Progenitor cell of endocrine pancreas (in vitro differentiated cells): ENCODE results near the gene UBE2L3. TPM values are rescaled to one million over a fixed set of nuclear protein-coding genes. Genes with fewer than 3 reads are reported as not detected.
A peak's percentile ranks its signal among the peaks of the same experiment; 100 is the strongest.

Experiments
- DNase-seq: peaks from one replicate; pipeline ENCODE4 v3.0.0; 2021; ENCODE audit warnings: low spot score; ENCODE audit not compliant: unreplicated experiment
- H3K27ac Mint-ChIP-seq: 2 replicates; pipeline ENCODE4 v1.8.0; 2021; ENCODE audit warnings: mild to moderate bottlenecking, moderate library complexity, mixed read lengths
- H3K27me3 Mint-ChIP-seq: 2 replicates; pipeline ENCODE4 v1.8.0; 2021; ENCODE audit warnings: mixed read lengths
- H3K36me3 Mint-ChIP-seq: 2 replicates; pipeline ENCODE4 v1.8.0; 2022; ENCODE audit warnings: mixed read lengths; ENCODE audit not compliant: insufficient read depth
- H3K4me1 Mint-ChIP-seq: 2 replicates; pipeline ENCODE4 v1.8.0; 2021; ENCODE audit warnings: low read depth, mixed read lengths
- H3K4me3 Mint-ChIP-seq: 2 replicates; pipeline ENCODE4 v1.8.0; 2021; ENCODE audit warnings: low read depth, mild to moderate bottlenecking, moderate library complexity, mixed read lengths
- H3K9me3 Mint-ChIP-seq: 2 replicates; pipeline ENCODE4 v1.8.0; 2021; ENCODE audit warnings: low read depth, mixed read lengths
- total RNA-seq: library from RNA; stranded (reverse); gene quantifications from 2 replicates; pipeline ENCODE4 v1.2.1, GENCODE V29; 2021
- TF ChIP-seq, protein P1 (sequence below): fragments of 200-600 bp; sonication (generic); IDR thresholded peaks from one replicate; pipeline ENCODE4 v1.5.0; 2021; ENCODE audit warnings: antibody characterized with exemption, mild to moderate bottlenecking; ENCODE audit not compliant: unreplicated experiment

The UBE2L3 gene
- total RNA-seq, 1 donor from 2014 or later: 67.4 TPM

DNA sequence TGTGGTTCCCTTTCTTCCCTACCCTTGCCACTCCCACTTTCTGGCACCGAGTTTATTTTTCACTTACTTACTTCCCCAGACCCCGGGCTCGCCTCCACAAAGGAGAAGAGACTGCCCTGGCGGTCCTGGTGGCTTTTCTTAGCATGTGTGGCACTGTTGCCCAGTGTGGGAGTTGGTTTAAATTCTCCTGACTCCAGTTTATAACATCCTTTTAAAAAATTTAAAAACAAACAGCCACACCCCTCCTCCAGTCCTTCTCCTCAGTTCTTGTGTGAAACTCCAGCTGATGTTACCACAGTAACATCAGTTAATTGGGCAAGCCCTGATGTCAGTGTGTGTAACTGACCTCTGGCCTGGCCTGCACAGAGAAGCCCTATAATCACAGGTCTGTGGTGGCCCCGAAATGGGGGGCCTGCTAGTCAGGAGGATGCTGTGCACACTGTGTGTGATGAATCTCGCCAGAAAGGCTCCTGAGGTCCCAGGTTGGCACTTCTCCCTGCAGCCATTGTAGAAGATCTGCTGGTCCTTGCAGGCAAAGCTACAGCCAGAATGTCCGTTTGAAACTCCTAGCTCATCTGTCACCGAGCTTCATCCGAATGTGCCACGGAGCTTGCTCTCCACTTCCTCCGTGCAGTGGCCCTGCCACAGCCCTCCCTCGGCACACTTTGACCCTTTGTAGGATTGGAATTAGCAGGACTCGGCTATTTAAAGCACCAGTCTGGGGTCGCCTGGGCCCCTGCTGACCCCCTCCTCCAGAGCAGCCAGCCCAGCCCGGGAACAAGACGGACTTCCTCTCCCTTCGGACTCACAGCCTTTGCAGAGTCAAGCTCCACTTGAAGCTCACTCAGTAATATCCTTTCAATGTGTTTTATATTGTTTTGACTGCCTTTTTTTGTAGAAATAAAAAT, 54.8 kb downstream of the UBE2L3 start:
- DNase-seq: no peak
- Mint-ChIP-seq H3K9me3 (no peaks in the 10 kb centered on the region), H3K4me3 (no peak overlapping the region), H3K36me3 (peaks cover 9% of the 10 kb centered on the region), H3K27ac (peak overlapping the region; percentile 64), H3K4me1 (no peaks in the 10 kb centered on the region), H3K27me3 (no peaks in the 10 kb centered on the region)
- TF ChIP-seq, protein P1, sequence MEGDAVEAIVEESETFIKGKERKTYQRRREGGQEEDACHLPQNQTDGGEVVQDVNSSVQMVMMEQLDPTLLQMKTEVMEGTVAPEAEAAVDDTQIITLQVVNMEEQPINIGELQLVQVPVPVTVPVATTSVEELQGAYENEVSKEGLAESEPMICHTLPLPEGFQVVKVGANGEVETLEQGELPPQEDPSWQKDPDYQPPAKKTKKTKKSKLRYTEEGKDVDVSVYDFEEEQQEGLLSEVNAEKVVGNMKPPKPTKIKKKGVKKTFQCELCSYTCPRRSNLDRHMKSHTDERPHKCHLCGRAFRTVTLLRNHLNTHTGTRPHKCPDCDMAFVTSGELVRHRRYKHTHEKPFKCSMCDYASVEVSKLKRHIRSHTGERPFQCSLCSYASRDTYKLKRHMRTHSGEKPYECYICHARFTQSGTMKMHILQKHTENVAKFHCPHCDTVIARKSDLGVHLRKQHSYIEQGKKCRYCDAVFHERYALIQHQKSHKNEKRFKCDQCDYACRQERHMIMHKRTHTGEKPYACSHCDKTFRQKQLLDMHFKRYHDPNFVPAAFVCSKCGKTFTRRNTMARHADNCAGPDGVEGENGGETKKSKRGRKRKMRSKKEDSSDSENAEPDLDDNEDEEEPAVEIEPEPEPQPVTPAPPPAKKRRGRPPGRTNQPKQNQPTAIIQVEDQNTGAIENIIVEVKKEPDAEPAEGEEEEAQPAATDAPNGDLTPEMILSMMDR: no peak

DNA sequence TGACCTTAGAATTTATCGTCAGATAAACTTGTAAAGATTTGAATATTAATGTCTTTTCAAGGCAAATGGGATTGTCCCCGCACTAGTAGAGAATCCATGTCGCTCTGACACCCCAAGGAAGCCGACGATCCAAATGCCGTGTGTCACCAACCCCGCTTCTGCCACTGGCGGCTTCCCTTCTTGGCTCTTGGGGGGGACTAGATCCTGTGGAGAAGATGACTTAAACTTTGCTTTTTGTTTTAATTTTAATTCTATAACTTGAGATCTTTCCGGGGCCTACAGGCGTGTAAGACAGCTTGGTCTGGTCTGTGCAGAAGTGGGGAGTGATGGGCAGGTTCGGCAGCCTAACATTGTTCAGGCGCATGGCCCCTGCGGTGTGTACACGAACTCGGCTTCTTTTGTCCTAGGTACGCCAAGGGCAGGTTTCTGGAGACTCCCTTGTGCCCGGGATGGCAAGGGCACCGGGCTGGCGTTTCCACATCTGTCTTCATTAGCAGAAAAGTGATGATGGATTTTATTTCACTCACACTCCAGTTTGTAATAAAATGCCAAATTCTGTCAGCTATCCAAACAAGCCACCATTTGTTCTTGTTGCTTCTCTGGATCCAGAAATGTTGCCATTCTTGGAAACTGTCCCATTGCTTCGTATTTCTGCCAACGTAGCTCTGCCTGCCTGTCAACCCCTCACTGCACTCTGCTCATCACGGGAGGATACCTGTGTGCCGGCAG, 55.6 kb downstream of the UBE2L3 start:
- no peaks in the 10 kb centered on the region for H3K9me3 Mint-ChIP-seq
- H3K4me3 Mint-ChIP-seq: no peak overlapping the region
- DNase-seq: no peak
- no peaks in the 10 kb centered on the region for H3K4me1 Mint-ChIP-seq
- no peaks in the 10 kb centered on the region for H3K27me3 Mint-ChIP-seq
- TF ChIP-seq, protein P1: no peak
- H3K36me3 Mint-ChIP-seq: peaks cover 14% of the 10 kb centered on the region
- peak overlapping the region; percentile 84 for H3K27ac Mint-ChIP-seq

DNA sequence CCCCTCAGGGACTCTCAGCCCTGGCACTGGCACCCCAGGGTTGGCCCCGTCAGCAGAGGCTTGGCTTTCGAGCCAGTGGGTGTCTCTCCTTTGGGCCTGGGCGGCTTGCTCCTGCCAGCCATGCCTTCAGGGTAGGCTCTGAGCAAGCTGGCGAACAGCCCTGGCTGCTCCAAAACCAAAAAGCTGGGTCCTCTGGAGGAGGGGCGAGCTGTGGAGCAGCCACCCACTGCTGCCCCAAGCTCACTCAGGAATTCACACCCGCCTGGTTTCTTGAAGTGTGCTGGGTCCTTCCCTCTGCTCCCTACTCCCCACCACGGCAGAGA, 56.1 kb downstream of the UBE2L3 start:
- Mint-ChIP-seq H3K4me3 (no peak overlapping the region), H3K4me1 (peaks cover 2% of the 10 kb centered on the region), H3K9me3 (no peaks in the 10 kb centered on the region), H3K36me3 (peaks cover 17% of the 10 kb centered on the region), H3K27ac (no peak overlapping the region), H3K27me3 (no peaks in the 10 kb centered on the region)
- TF ChIP-seq, protein P1: no peak
- no peak for DNase-seq

DNA sequence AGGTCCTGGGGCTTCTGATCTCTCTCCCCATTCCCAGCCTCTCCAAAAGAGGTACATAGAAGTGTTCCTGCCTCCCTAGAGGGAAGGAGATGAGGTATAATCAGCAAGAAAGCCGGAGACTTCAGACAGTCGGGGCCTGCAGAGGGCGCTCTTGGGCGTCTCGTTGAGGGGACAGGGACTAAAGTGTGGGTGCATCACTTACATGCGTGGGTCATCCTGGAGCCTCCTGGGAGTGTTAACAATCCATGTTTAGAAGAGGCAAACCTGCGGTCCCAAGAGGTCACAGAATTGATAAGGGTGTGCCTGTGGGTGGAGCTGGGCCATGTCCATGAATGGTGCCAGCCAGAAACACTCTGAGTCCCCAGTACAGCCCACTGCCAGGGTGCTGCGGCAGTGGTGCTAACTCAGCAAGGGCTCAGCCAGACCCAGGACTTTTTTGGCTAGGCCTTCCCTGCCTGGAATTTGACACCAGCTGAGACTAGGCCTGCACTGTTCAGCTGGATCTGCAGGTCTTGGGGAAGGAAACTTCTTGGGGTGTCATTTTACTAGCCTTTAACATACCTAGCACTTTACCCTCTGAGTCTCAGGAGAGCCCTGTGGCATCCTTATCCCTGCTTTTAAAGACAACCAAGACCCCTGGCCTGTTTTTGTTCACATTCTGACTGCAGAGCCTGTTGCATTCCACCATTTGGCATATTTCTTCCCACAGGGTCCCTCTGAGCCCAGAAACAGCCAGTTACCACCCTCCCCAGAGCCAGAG, 56.8 kb downstream of the UBE2L3 start:
- Mint-ChIP-seq H3K4me1 (peaks cover 2% of the 10 kb centered on the region), H3K9me3 (no peaks in the 10 kb centered on the region), H3K4me3 (no peak overlapping the region), H3K27ac (peak overlapping the region; percentile 35), H3K36me3 (peaks cover 17% of the 10 kb centered on the region), H3K27me3 (no peaks in the 10 kb centered on the region)
- TF ChIP-seq, protein P1: peak; percentile 48
- no peak for DNase-seq
